ENCODE results near the gene DPP3. TPM values are rescaled to one million over a fixed set of nuclear protein-coding genes. Genes with fewer than 3 reads are reported as not detected.

DPP3 gene
- total RNA-seq, 2 experiments from 2014 or later = 47.2 to 53.4 TPM

- CTCF ChIA-PET (ENCODE audit: unreplicated experiment) = no interaction called here
- no peaks in the 10 kb centered on the region for H3K36me3 ChIP-seq (ENCODE audit: insufficient read depth, low read length)
- no peak overlapping the region for H3K4me3 ChIP-seq (ENCODE audit: low read depth, low read length, poor library complexity, severe bottlenecking)
- H3K4me1 ChIP-seq (ENCODE audit: insufficient read depth, low read length, poor library complexity, severe bottlenecking) = peaks cover 36% of the 10 kb centered on the region
- no peaks in the 10 kb centered on the region for H4K20me1 ChIP-seq (ENCODE audit: insufficient read depth, low read length)
- no peak for DNase-seq (ENCODE audit: low spot score)
- H3K9me3 ChIP-seq (ENCODE audit: low read length) = no peaks in the 10 kb centered on the region
- H3K4me2 ChIP-seq (ENCODE audit: low read length) = no peak overlapping the region
- no TSS peak for BruUV-seq (replicated peaks)
- no peaks in the 10 kb centered on the region for H3K9me2 ChIP-seq (ENCODE audit: insufficient read depth, low read length)
- intact Hi-C loops (cut with micrococcal nuclease; ENCODE audit: unreplicated experiment) = no loop called here
- H3K79me2 ChIP-seq (ENCODE audit: insufficient read depth, low read depth, low read length) = no peaks in the 10 kb centered on the region
- no peak for TF ChIP-seq EZH2phosphoT487 (IDR thresholded peaks at IDR 0.05; ENCODE audit: borderline replicate concordance, low read depth, low read length)
- no peak overlapping the region for H3K27ac ChIP-seq (ENCODE audit: low read depth, low read length, poor library complexity, severe bottlenecking)
- POLR2A ChIA-PET = interaction anchor here (0.7 kb wide), 1 partner anchor 432 kb away, joined by 3 read pairs; no protein-coding TSS in a partner anchor
- no peak overlapping the region for H2AFZ ChIP-seq (ENCODE audit: low read length)
Observed at GRCh38 chr11:66454828-66455227, 25.4 kb upstream of the DPP3 start.

DNA sequence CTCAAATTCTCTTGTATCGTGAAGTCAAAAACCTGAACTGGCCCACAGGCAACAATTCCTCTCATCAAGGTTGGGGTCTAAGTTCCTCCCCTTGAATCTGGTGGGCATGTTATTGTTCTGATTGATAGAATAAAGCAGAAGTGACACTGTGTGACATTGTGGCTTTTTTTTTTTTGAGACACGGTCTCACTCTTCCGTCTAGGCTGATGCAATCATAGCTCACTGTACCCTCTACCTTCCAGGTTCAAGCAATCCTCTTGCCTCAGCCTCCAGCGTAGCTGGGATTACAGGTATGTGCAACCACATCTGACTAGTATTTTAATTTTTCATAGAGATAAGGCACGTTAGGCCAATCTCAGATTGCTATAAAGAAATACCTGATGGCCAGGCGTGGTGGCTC lies 22.4 kb upstream of the DPP3 start:
- H4K20me1 ChIP-seq (ENCODE audit: insufficient read depth, low read length) = no peaks in the 10 kb centered on the region
- no TSS peak for BruUV-seq (replicated peaks)
- intact Hi-C loops (cut with micrococcal nuclease; ENCODE audit: unreplicated experiment) = no loop called here
- CTCF ChIA-PET (ENCODE audit: unreplicated experiment) = interaction anchor here (0.6 kb wide), 2 partner anchors 37 to 95 kb away, joined by 3 read pairs; partner anchors contain the start of gene NPAS4
- H3K4me2 ChIP-seq (ENCODE audit: low read length) = peak overlapping the region; percentile 50
- H3K4me3 ChIP-seq (ENCODE audit: low read depth, low read length, poor library complexity, severe bottlenecking) = peak overlapping the region; percentile 56
- H3K4me1 ChIP-seq (ENCODE audit: insufficient read depth, low read length, poor library complexity, severe bottlenecking) = peaks cover 45% of the 10 kb centered on the region
- H3K9me3 ChIP-seq (ENCODE audit: low read length) = peaks cover 12% of the 10 kb centered on the region
- POLR2A ChIA-PET = interaction anchor here (0.6 to 1.6 kb wide), 7 partner anchors 9 to 1648 kb away, joined by 3 to 5 read pairs (median 4); partner anchors contain the start of genes MRPL11 and PELI3
- peak; percentile 82 for DNase-seq (ENCODE audit: low spot score)
- H3K79me2 ChIP-seq (ENCODE audit: insufficient read depth, low read depth, low read length) = no peaks in the 10 kb centered on the region
- peak overlapping the region; percentile 74; the same call in 1 of the 2 replicates for H2AFZ ChIP-seq (ENCODE audit: low read length)
- peaks cover 8% of the 10 kb centered on the region; the same call in 1 of the 2 replicates for H3K36me3 ChIP-seq (ENCODE audit: insufficient read depth, low read length)
- no peaks in the 10 kb centered on the region for H3K9me2 ChIP-seq (ENCODE audit: insufficient read depth, low read length)
- H3K27ac ChIP-seq (ENCODE audit: low read depth, low read length, poor library complexity, severe bottlenecking) = peak overlapping the region; percentile 72
- no peak for TF ChIP-seq CTCF (conservative IDR thresholded peaks at IDR 0.05; ENCODE audit: low read length)
- no peak for TF ChIP-seq EZH2phosphoT487 (IDR thresholded peaks at IDR 0.05; ENCODE audit: borderline replicate concordance, low read depth, low read length)

GRCh38 chr11:66459138-66459778 lies 21.0 kb upstream of the DPP3 start:
- H3K27ac ChIP-seq (ENCODE audit: low read depth, low read length, poor library complexity, severe bottlenecking) = peak overlapping the region; percentile 72
- no peaks in the 10 kb centered on the region for H3K79me2 ChIP-seq (ENCODE audit: insufficient read depth, low read depth, low read length)
- peaks cover 43% of the 10 kb centered on the region for H3K4me1 ChIP-seq (ENCODE audit: insufficient read depth, low read length, poor library complexity, severe bottlenecking)
- no peaks in the 10 kb centered on the region for H3K9me2 ChIP-seq (ENCODE audit: insufficient read depth, low read length)
- peak overlapping the region; percentile 74; the same call in 1 of the 2 replicates for H2AFZ ChIP-seq (ENCODE audit: low read length)
- intact Hi-C loops (cut with micrococcal nuclease; ENCODE audit: unreplicated experiment) = no loop called here
- no peaks in the 10 kb centered on the region for H4K20me1 ChIP-seq (ENCODE audit: insufficient read depth, low read length)
- POLR2A ChIA-PET = interaction anchor here (1.7 kb wide), 1 partner anchor 20 kb away, joined by 5 read pairs; the partner anchor contains the start of gene MRPL11
- BruUV-seq (replicated peaks) = no TSS peak
- peaks cover 9% of the 10 kb centered on the region; the same call in 1 of the 2 replicates for H3K36me3 ChIP-seq (ENCODE audit: insufficient read depth, low read length)
- peak overlapping the region; percentile 50 for H3K4me2 ChIP-seq (ENCODE audit: low read length)
- peak overlapping the region; percentile 56 for H3K4me3 ChIP-seq (ENCODE audit: low read depth, low read length, poor library complexity, severe bottlenecking)
- peak; percentile 63 for DNase-seq (ENCODE audit: low spot score)
- H3K9me3 ChIP-seq (ENCODE audit: low read length) = peaks cover 18% of the 10 kb centered on the region
- no peak for TF ChIP-seq EZH2phosphoT487 (IDR thresholded peaks at IDR 0.05; ENCODE audit: borderline replicate concordance, low read depth, low read length)
- no peak for TF ChIP-seq CTCF (conservative IDR thresholded peaks at IDR 0.05; ENCODE audit: low read length)
- CTCF ChIA-PET (ENCODE audit: unreplicated experiment) = no interaction called here
